Natural killer cell treated with Interleukin-12 subunit alpha and Interleukin-12 subunit beta and Interleukin-15 and Interleukin-18, amount 100 ng/mL, for 72 hours (primary cell): ENCODE data around the gene DUSP3. TPM values are rescaled to one million over a fixed set of nuclear protein-coding genes. Genes with fewer than 3 reads are reported as not detected.

Source experiments
- ATAC-seq, 2 donors: fragments of 150-1000 bp; cut with Tn5 transposase in 1 of 2; sonication (Bioruptor Pico), chemical (Tn5 transposase) in 1 of 2; 2 replicates each; pipeline ENCODE4 v1.10.0; 2021
- DNase-seq: peaks from one replicate; pipeline ENCODE4 v3.0.0; 2022; ENCODE audit warnings: low spot score
- H3K27ac Mint-ChIP-seq, 2 donors: 1 replicate in 1 of 2; 2 replicates in 1 of 2; pipeline ENCODE4 v1.8.0; 2022; ENCODE audit warnings: mixed read lengths in 2 of 2, mild to moderate bottlenecking in 1 of 2, moderate library complexity in 1 of 2
- H3K27me3 Mint-ChIP-seq, 2 donors: 1 replicate in 1 of 2; 2 replicates in 1 of 2; pipeline ENCODE4 v1.8.0; 2022; ENCODE audit warnings: mixed read lengths in 2 of 2
- H3K36me3 Mint-ChIP-seq: one replicate; pipeline ENCODE4 v1.8.0; 2022; ENCODE audit warnings: mixed read lengths
- H3K4me1 Mint-ChIP-seq, 2 donors: 1 replicate in 1 of 2; 2 replicates in 1 of 2; pipeline ENCODE4 v1.8.0; 2022; ENCODE audit warnings: low read depth in 2 of 2, mixed read lengths in 2 of 2, mild to moderate bottlenecking in 1 of 2
- H3K4me3 Mint-ChIP-seq: one replicate; pipeline ENCODE4 v1.8.0; 2022; ENCODE audit warnings: mixed read lengths
- H3K9me3 Mint-ChIP-seq: 2 replicates; pipeline ENCODE4 v1.8.0; 2022; ENCODE audit warnings: mixed read lengths
- total RNA-seq, 2 donors: library from RNA; stranded (reverse); gene quantifications; one replicate each; pipeline ENCODE4 v1.2.3, GENCODE V29; 2022

Gene DUSP3
- total RNA-seq, 2 donors from 2014 or later: 7.0 to 12.0 TPM

DNA sequence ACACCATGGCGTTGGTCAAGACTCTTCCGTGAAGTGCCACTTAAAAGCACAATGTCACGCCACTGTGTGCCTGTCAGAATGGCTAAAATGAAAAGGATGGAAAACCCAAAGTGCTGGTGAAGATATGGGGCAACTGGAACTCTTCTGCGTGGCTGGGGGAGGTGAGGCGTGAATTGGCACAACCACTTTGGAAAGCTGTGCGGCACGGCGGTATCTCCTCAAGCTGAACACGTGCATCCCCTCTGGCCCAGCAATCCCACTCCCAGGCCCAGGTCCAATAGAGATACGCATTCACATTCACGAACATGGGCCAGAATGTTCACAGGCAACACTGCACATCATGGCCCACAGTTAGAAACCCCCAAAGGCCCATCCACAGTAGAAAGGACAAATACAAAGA is 8.9 kb downstream of the DUSP3 start:
- no peaks in the 10 kb centered on the region for H3K9me3 Mint-ChIP-seq
- DNase-seq: no peak
- no peaks in the 10 kb centered on the region for H3K36me3 Mint-ChIP-seq
- ATAC-seq: no peak
- no peak overlapping the region for H3K27ac Mint-ChIP-seq
- H3K4me1 Mint-ChIP-seq: peaks cover 7 to 26% of the 10 kb centered on the region in 2 donors
- H3K27me3 Mint-ChIP-seq: peaks cover 0 to 4% of the 10 kb centered on the region in 2 donors
- no peak overlapping the region for H3K4me3 Mint-ChIP-seq

DNA sequence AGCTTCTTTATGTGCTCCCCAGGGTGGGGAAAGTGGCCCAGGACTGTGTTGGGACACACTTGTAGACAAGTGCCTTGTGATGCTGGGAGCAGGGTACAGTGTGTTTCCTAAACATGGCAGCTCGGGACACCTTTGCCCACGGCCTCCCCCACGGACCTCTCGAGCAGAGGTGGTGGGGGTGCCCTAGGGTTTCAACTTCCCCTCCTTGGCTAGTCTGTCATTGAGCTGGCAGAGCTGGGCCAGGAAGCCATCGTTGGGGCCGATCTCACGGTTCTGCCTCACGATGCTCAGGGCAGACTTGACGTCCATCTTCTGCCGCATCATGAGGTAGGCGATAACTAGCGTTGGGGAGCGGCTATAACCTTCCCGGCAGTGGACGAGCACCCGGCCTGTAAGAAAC is 9.4 kb downstream of the DUSP3 start:
- H3K27me3 Mint-ChIP-seq: peaks cover 0 to 4% of the 10 kb centered on the region in 2 donors

DNA sequence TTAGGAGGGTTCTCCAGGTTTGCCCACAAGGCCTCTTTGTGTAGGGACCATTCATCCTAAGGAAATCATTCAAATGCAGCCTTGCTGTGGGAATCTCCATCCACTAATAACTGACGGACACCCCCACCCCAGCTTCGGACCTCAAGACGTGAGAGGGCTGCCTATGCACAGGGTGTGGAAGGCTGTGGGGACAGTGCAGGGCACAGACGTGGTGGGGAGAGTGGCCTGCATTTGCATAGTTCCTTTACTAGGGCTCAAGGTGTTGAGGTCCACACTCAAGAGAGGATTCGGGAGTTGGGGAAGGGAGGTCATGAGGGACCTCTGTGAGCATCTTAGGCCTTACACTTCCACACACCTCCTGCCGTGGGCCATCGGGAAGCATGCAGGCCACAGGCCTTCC is 9.8 kb downstream of the DUSP3 start:
- H3K27me3 Mint-ChIP-seq: peaks cover 0 to 4% of the 10 kb centered on the region in 2 donors
- no peaks in the 10 kb centered on the region for H3K9me3 Mint-ChIP-seq
- peaks cover 7 to 20% of the 10 kb centered on the region in 2 donors for H3K4me1 Mint-ChIP-seq
- DNase-seq: no peak
- no peak overlapping the region for H3K4me3 Mint-ChIP-seq
- ATAC-seq: no peak
- no peaks in the 10 kb centered on the region for H3K36me3 Mint-ChIP-seq
- H3K27ac Mint-ChIP-seq: no peak overlapping the region

More for the DNA sequence above, 9.4 kb downstream of the DUSP3 start:
- DNase-seq (no peak), ATAC-seq (no peak)
- Mint-ChIP-seq H3K4me1 (peaks cover 7 to 25% of the 10 kb centered on the region in 2 donors), H3K9me3 (no peaks in the 10 kb centered on the region), H3K36me3 (no peaks in the 10 kb centered on the region), H3K4me3 (no peak overlapping the region), H3K27ac (no peak overlapping the region)

DNA sequence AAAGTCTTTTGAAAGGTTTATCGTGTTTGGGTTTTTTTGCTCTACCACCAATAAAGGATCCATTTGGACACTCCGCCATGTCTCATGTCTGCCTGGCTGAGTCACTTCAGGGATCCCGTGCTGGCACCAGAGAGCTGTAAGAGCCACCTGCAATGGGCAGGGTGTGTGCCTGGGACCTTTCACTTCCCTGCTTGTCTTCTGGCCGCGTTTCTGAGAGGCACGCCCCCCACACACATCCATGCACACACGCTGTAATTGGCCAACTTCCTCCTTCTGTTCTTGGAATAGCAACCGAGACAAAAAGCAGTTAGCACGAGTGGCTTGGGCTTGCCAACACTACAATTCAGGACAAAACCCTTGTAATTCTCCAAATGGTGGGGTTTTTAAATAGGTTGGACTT is 10.4 kb downstream of the DUSP3 start:
- Mint-ChIP-seq H3K9me3 (no peaks in the 10 kb centered on the region), H3K27me3 (peaks cover 0 to 7% of the 10 kb centered on the region in 2 donors), H3K36me3 (no peaks in the 10 kb centered on the region), H3K4me3 (no peak overlapping the region), H3K4me1 (peaks cover 4 to 14% of the 10 kb centered on the region in 2 donors), H3K27ac (no peak overlapping the region)
- DNase-seq: no peak
- ATAC-seq: no peak

DNA sequence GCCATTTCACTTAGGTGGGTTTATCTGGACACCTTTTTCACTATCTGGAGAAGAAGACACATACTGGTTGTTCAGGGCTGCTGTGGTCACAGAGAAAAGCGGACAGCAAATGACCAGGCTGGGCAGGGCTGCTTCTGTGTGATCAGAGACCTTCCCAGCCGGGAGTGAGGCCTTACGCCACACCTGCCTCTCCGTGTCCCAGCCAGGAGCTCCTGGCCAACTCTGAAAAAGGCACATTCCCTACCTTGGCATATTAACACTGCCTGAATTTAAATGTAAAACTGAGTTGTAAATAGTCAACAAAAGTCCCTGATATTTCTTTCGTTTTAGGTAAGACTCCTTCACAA is 11.1 kb downstream of the DUSP3 start:
- H3K9me3 Mint-ChIP-seq: no peaks in the 10 kb centered on the region
- H3K36me3 Mint-ChIP-seq: no peaks in the 10 kb centered on the region
- H3K4me1 Mint-ChIP-seq: peaks cover 0 to 7% of the 10 kb centered on the region in 2 donors
- no peak overlapping the region for H3K4me3 Mint-ChIP-seq
- ATAC-seq: no peak
- H3K27ac Mint-ChIP-seq: no peak overlapping the region
- DNase-seq: no peak
- peaks cover 0 to 7% of the 10 kb centered on the region in 2 donors for H3K27me3 Mint-ChIP-seq

DNA sequence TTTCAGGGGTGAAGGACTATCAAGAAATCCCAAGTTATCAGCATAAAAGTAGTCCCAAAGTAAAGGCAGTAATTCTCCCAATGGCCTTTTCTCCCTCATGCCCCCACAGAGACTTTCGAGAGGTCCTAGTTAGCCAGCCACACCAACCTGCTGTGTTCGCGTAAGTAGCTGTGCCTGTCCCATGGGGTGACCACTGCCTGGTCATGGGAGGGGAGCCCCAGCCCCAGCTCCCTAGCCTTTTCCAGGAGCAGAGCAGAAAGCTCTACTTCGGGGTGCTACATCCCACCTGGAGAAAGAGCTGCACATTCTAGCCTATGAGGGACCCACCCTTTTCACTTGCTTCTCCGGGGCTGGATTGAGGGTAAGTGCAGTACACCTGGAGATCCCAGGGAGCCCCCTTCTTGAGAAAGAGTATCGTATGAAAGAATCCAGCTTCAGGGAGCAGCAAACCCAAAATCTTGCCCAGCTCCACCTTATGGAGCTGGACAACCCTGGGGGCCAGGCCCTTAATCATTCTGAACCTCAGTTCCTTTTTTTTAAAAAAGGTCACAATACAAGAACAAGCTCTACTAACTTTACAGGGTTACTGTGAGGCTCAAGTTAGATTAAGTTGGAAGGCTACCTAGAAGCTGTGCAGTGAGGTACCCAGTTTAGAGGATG is 11.6 kb downstream of the DUSP3 start:
- no peak for DNase-seq
- Mint-ChIP-seq H3K27me3 (peaks cover 0 to 7% of the 10 kb centered on the region in 2 donors), H3K27ac (no peak overlapping the region), H3K9me3 (no peaks in the 10 kb centered on the region), H3K36me3 (no peaks in the 10 kb centered on the region), H3K4me1 (peaks cover 0 to 2% of the 10 kb centered on the region in 2 donors), H3K4me3 (no peak overlapping the region)
- ATAC-seq: no peak

DNA sequence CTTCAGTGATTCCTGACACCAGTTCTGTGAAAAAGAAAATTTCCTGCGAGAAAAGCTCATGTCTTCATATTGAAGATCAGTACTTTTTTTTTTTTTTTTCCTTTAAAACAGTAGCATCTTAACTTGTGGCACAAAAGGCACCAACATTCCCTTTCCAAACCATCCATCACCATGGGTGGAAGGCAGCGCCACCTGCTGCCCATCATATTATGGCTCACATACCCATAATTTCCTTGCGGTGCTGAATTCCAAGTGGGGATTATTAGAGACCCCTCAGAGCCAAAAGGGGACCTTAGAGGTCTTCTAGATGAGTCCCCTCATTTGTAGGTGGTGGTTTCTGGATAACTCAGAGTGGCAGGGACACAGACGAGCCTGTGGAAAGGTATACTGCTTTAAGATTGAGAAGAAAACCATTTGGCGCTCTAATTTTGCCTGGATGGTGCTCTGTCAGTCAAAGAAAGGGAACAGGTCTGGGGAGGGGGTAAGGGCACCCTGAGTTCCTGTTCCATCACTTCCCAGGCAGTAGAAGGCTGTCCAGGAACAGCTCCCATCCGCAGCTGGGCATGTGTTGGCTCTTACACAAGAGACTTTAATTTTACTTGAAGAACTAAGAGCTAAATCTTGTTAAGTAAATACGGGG is 12.2 kb downstream of the DUSP3 start:
- H3K27ac Mint-ChIP-seq: no peak overlapping the region
- peaks cover 0 to 7% of the 10 kb centered on the region in 2 donors for H3K27me3 Mint-ChIP-seq
- H3K36me3 Mint-ChIP-seq: no peaks in the 10 kb centered on the region
- DNase-seq (no peak), ATAC-seq (no peak)
- H3K4me1 Mint-ChIP-seq: no peaks in the 10 kb centered on the region
- H3K4me3 Mint-ChIP-seq: no peak overlapping the region
- H3K9me3 Mint-ChIP-seq: no peaks in the 10 kb centered on the region

DNA sequence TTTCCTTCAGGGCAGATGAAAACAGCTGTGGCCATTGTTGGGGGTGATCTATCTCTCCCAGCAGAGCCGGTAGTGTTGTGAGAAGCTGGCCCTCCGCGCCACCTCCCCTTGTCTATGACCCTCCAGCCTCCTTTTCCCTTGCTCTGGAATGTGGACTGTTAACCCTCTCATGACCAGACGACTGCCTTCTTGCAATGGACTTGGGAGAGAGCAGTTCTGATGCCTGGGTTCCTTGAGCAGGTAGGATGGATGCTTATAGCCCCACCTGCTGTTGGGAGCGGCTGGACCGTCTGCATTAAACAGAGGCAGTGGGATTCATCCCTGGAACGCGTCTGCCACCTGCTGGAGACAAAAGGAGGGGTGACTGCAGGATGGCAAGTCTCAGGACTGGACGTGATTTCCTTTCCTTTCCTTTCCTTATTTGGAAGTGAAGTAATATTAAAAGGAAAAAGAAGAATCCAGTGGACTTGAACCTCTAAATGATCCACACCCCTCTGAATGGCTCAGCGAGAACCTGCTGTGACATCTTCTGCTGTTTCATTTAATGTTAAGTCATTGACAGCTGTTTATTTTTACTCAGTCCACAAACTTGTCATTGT is 18.4 kb downstream of the DUSP3 start:
- ATAC-seq: peak; percentile 90 to 92
- no peak overlapping the region for H3K27ac Mint-ChIP-seq
- H3K36me3 Mint-ChIP-seq: no peaks in the 10 kb centered on the region
- no peaks in the 10 kb centered on the region for H3K9me3 Mint-ChIP-seq
- no peak overlapping the region for H3K4me3 Mint-ChIP-seq
- peaks cover 28 to 31% of the 10 kb centered on the region in 2 donors for H3K27me3 Mint-ChIP-seq
- DNase-seq: peak; percentile 86
- peaks cover 0 to 11% of the 10 kb centered on the region in 2 donors for H3K4me1 Mint-ChIP-seq

DNA sequence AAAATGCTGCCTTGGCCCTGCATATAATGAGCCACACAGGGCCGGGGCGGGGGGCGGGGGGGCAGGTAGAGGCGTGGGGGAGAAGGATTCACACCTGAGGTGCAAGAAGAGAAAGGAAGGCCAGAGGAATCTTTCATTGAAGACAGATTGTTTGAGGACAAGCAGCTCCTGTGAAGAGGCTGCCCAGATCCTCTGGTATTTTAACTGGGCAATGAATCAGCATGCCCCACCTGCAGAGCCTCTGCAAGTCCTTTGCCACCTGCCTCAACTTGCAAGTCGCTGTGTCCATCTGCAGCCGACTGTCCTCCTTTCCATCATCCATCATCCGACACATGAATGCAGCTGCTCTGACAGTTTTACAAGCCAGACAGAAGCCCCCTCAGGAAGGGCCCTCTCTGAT is 18.9 kb downstream of the DUSP3 start:
- no peak overlapping the region for H3K27ac Mint-ChIP-seq
- ATAC-seq: no peak

DNA sequence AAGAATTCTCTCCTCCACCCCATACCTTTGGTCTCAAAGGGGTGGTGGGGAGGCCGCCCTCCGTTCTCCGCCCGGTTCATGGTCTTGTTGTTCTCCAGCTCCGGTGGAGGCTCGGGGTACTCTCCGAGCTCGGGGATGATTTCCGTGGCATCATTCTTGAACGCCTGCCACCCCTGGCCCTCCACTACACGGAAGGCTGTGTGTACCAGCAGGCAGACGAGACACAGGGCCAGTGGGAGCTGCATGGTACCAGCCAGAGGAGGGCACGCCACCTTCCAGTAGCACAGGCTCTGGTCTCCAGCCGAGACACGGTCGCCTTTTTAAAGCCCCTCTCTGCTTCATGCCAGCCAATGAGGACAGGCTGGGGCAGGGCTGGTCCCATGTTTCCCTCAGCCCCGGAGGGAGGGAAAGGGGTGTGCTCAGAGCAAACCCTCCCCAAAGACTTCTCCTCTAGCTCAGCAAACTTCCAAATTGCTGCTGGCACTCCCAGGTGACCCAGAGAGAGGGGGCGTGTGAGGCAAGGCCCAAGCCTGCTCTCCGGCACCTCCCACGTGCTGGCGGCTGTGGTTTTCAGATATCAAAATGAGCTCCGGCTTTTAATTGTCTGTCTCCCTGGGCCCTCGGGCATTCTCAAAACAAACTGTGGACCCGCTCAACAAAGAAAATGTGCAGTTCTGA is 20.1 kb downstream of the DUSP3 start, which contains the start of gene SOST:
SOST (minus strand) TSS at position 295 of the 678 bp plus-strand sequence; CDS start at position 245, 50 bp downstream.
- ATAC-seq (no peak), DNase-seq (no peak)
- H3K27me3 Mint-ChIP-seq: peaks cover 28 to 31% of the 10 kb centered on the region in 2 donors
- no peaks in the 10 kb centered on the region for H3K36me3 Mint-ChIP-seq
- no peaks in the 10 kb centered on the region for H3K9me3 Mint-ChIP-seq
- H3K4me3 Mint-ChIP-seq: no peak within 1 kb of the TSS
- H3K27ac Mint-ChIP-seq: no peak within 1 kb of the TSS
- peaks cover 12 to 20% of the 10 kb centered on the region in 2 donors for H3K4me1 Mint-ChIP-seq

More for the DNA sequence above, 18.9 kb downstream of the DUSP3 start:
- Mint-ChIP-seq H3K27me3 (peaks cover 28 to 31% of the 10 kb centered on the region in 2 donors), H3K36me3 (no peaks in the 10 kb centered on the region), H3K4me3 (no peak overlapping the region), H3K4me1 (peaks cover 0 to 11% of the 10 kb centered on the region in 2 donors), H3K9me3 (no peaks in the 10 kb centered on the region)
- no peak for DNase-seq

DNA sequence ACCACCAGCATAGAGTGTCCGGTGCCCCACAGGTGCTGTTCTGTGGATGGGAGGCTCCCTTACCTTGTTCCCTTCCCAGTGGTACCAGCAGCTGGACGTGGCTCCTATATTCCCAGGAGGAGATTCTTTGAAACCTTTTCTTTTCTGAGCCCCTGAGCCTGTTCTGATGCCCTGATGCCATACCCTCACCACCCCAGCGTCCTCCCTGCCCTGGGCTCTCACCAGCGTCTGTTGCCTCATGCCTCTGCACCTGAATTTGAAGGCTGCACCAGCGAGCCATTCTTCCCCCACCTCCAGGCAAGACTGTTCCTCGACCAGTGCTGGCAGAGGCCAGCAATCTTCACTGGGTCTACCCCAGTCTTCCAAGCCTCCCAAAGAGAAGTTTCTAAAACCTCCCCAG is 20.7 kb downstream of the DUSP3 start:
- Mint-ChIP-seq H3K4me1 (peaks cover 17 to 25% of the 10 kb centered on the region in 2 donors), H3K4me3 (no peak overlapping the region), H3K36me3 (no peaks in the 10 kb centered on the region), H3K27me3 (peaks cover 30 to 31% of the 10 kb centered on the region in 2 donors), H3K27ac (no peak overlapping the region), H3K9me3 (no peaks in the 10 kb centered on the region)
- DNase-seq (no peak), ATAC-seq (no peak)

DNA sequence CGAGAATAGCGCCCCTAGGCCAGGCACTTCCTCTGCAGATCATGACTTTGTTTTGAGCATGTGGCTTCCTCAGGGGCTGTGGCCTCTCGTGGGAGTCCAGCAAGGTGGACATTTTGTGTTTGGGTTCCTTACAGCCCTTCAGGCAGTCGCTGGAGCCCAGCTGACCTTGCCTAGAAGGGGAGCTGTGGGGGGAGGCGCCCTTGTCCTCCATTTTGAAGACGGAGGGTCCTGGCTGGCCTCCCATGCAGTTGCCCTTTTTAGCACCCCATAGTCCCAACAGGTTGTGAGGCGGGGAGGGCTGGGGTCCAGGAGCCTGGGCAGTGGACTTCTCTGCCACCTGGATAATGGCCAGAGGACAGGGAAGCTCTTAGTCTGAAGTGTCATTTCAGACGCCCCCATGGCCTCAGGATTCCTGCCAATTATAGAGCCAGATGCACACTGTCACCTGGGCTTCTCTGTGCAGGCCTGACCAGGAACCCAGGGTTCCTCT is 21.6 kb downstream of the DUSP3 start:
- Mint-ChIP-seq H3K9me3 (no peaks in the 10 kb centered on the region), H3K4me1 (peaks cover 25 to 29% of the 10 kb centered on the region in 2 donors), H3K36me3 (no peaks in the 10 kb centered on the region), H3K27me3 (peaks cover 31 to 36% of the 10 kb centered on the region in 2 donors), H3K27ac (no peak overlapping the region), H3K4me3 (no peak overlapping the region)
- DNase-seq (no peak), ATAC-seq (no peak)

DNA sequence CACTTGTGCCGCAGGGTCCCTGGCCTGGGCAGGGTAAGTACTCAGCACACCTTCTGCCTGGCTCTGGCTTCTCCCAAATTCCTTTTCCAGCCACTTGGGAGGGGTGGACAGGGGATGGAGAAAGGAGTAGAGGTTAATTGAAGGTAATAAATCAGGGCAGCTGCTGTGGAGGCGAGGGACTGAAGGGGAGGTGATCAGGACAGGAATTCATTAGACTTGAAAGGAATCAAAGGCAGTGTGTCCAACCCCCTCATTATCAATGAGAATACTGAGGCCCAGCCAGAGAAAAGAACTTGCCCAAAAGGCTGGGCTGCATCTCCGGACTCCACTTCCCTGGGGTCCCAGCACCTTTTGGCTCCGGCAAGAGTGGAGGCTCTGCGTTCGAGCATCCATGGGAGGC is 22.6 kb downstream of the DUSP3 start:
- Mint-ChIP-seq H3K27me3 (peaks cover 31 to 36% of the 10 kb centered on the region in 2 donors), H3K4me1 (peaks cover 25 to 29% of the 10 kb centered on the region in 2 donors), H3K4me3 (peak overlapping the region; percentile 50), H3K36me3 (no peaks in the 10 kb centered on the region), H3K9me3 (no peaks in the 10 kb centered on the region), H3K27ac (peak overlapping the region in 1 of 2 donors; percentile 23)
- DNase-seq: no peak
- ATAC-seq: no peak
